ENCODE results near the gene ABCC4. TPM values are rescaled to one million over a fixed set of nuclear protein-coding genes. Genes with fewer than 3 reads are reported as not detected.

ABCC4 gene
- total and polyA plus RNA-seq, 2 of the 13 experiments (the other 11 are each of a cell fraction or from before 2014, with no cell fraction given) = 4.2 to 11.3 TPM

DNA sequence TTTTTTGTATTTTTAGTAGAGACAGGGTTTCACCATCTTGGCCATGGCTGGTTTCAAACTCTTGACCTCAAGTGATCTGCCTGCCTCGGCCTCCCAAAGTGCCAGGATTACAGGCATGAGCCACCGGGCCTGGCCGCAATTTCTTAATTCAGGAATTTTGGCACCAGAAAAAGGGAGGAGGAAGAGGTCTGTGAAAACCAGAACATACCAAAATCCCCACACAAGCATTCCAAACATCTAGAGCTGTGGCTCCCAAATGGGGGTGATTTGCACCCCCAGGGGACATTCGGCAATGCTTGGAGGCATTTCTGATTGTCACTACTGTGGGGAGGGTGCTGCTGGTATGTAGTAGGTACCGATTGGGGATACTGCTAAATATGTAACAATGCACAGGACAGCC, 40.2 kb upstream of the ABCC4 start:
- H2AFZ ChIP-seq (ENCODE audit: low read length) = no peak overlapping the region
- H3K4me3 ChIP-seq (replicated peaks in 1 of 3; ENCODE audit: insufficient read depth in 1 of 3, low read depth in 2 of 3, low read length in 3 of 3) = no peak overlapping the region
- no peaks in the 10 kb centered on the region for H3K79me2 ChIP-seq (ENCODE audit: insufficient read depth, low read length)
- POLR2A ChIA-PET = no interaction called here
- in situ Hi-C loops (cut with HindIII; ENCODE audit: extremely low pct_ligation_motif_present, low pct_unique_long_range_greater_than_20kb) = no loop called here
- no peak overlapping the region for H3K4me2 ChIP-seq (ENCODE audit: low read depth, low read length)
- no peak overlapping the region for H3K9ac ChIP-seq (ENCODE audit: insufficient read depth, low read depth, low read length)
- no TSS peak for BruUV-seq (replicated peaks)
- DNase-seq (ENCODE audit: low spot score) (no peak), FAIRE-seq (no peak), ATAC-seq (no peak)
- TF ChIP-seq NCOA2 (CRISPR knock-in tag; IDR thresholded peaks at IDR 0.05) (no peak), TOPORS (CRISPR knock-in tag; IDR thresholded peaks at IDR 0.05) (no peak), NR1H2 (CRISPR knock-in tag; IDR thresholded peaks at IDR 0.05; ENCODE audit: borderline replicate concordance, low read depth) (no peak), ZNF256 (CRISPR knock-in tag; conservative IDR thresholded peaks at IDR 0.05) (no peak), ZBTB8A (CRISPR knock-in tag; IDR thresholded peaks at IDR 0.05; ENCODE audit: borderline replicate concordance, low read depth) (no peak)
- TF ChIP-seq, protein P1, sequence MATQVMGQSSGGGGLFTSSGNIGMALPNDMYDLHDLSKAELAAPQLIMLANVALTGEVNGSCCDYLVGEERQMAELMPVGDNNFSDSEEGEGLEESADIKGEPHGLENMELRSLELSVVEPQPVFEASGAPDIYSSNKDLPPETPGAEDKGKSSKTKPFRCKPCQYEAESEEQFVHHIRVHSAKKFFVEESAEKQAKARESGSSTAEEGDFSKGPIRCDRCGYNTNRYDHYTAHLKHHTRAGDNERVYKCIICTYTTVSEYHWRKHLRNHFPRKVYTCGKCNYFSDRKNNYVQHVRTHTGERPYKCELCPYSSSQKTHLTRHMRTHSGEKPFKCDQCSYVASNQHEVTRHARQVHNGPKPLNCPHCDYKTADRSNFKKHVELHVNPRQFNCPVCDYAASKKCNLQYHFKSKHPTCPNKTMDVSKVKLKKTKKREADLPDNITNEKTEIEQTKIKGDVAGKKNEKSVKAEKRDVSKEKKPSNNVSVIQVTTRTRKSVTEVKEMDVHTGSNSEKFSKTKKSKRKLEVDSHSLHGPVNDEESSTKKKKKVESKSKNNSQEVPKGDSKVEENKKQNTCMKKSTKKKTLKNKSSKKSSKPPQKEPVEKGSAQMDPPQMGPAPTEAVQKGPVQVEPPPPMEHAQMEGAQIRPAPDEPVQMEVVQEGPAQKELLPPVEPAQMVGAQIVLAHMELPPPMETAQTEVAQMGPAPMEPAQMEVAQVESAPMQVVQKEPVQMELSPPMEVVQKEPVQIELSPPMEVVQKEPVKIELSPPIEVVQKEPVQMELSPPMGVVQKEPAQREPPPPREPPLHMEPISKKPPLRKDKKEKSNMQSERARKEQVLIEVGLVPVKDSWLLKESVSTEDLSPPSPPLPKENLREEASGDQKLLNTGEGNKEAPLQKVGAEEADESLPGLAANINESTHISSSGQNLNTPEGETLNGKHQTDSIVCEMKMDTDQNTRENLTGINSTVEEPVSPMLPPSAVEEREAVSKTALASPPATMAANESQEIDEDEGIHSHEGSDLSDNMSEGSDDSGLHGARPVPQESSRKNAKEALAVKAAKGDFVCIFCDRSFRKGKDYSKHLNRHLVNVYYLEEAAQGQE (IDR thresholded peaks at IDR 0.05; ENCODE audit: borderline replicate concordance in 1 of 2, low read depth in 1 of 2, low read length in 2 of 2) = no peak
- TF ChIP-seq, protein P2, sequence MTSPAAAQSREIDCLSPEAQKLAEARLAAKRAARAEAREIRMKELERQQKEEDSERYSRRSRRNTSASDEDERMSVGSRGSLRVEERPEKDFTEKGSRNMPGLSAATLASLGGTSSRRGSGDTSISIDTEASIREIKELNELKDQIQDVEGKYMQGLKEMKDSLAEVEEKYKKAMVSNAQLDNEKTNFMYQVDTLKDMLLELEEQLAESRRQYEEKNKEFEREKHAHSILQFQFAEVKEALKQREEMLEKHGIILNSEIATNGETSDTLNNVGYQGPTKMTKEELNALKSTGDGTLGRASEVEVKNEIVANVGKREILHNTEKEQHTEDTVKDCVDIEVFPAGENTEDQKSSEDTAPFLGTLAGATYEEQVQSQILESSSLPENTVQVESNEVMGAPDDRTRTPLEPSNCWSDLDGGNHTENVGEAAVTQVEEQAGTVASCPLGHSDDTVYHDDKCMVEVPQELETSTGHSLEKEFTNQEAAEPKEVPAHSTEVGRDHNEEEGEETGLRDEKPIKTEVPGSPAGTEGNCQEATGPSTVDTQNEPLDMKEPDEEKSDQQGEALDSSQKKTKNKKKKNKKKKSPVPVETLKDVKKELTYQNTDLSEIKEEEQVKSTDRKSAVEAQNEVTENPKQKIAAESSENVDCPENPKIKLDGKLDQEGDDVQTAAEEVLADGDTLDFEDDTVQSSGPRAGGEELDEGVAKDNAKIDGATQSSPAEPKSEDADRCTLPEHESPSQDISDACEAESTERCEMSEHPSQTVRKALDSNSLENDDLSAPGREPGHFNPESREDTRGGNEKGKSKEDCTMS (CRISPR knock-in tag; conservative IDR thresholded peaks at IDR 0.05) = no peak
- TF ChIP-seq, protein P3, sequence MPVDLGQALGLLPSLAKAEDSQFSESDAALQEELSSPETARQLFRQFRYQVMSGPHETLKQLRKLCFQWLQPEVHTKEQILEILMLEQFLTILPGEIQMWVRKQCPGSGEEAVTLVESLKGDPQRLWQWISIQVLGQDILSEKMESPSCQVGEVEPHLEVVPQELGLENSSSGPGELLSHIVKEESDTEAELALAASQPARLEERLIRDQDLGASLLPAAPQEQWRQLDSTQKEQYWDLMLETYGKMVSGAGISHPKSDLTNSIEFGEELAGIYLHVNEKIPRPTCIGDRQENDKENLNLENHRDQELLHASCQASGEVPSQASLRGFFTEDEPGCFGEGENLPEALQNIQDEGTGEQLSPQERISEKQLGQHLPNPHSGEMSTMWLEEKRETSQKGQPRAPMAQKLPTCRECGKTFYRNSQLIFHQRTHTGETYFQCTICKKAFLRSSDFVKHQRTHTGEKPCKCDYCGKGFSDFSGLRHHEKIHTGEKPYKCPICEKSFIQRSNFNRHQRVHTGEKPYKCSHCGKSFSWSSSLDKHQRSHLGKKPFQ (CRISPR knock-in tag; IDR thresholded peaks at IDR 0.05; ENCODE audit: insufficient replicate concordance) = no peak
- TF ChIP-seq, protein P4, sequence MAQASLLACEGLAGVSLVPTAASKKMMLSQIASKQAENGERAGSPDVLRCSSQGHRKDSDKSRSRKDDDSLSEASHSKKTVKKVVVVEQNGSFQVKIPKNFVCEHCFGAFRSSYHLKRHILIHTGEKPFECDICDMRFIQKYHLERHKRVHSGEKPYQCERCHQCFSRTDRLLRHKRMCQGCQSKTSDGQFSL (CRISPR knock-in tag; IDR thresholded peaks at IDR 0.05) = no peak
- no peaks in the 10 kb centered on the region for H4K20me1 ChIP-seq (ENCODE audit: insufficient read depth, low read length)
- no peaks in the 10 kb centered on the region for H3K36me3 ChIP-seq (replicated peaks in 1 of 2; ENCODE audit: control insufficient read depth in 1 of 2, insufficient read depth in 2 of 2, low read length in 2 of 2)
- no peak overlapping the region for H3K27ac ChIP-seq (ENCODE audit: extremely low read length, insufficient read depth, low read length)
- intact Hi-C loops (cut with micrococcal nuclease; ENCODE audit: unreplicated experiment) = no loop called here
- CTCF ChIA-PET (ENCODE audit: low intra/inter-chr PET ratio, low total read pairs) = no interaction called here
- 65% methylated on average over 5 of the region's 5 CpGs for WGBS (ENCODE audit: low lambda C conversion rate)
- H3K9me3 ChIP-seq (ENCODE audit: low read length) = no peaks in the 10 kb centered on the region
- H3K27me3 ChIP-seq (ENCODE audit: control insufficient read depth in 1 of 2, insufficient read depth in 2 of 2, low read length in 2 of 2) = no peaks in the 10 kb centered on the region
- no peaks in the 10 kb centered on the region for H3K4me1 ChIP-seq (ENCODE audit: insufficient read depth, low read length)

Data from HepG2 (cell line).